Endodermal cell (in vitro differentiated cells): Measurements from ENCODE around the gene PYDC2. TPM values are rescaled to one million over a fixed set of nuclear protein-coding genes. Genes with fewer than 3 reads are reported as not detected.

Experiments
- DNase-seq: peaks from one replicate; pipeline ENCODE4 v3.0.0-alpha.2; 2017
- H3K27ac ChIP-seq: 2 replicates; pipeline ENCODE4 v1.5.1; 2013; ENCODE audit warnings: mild to moderate bottlenecking, low read depth, low read length, moderate library complexity
- H3K27me3 ChIP-seq: 2 replicates; pipeline ENCODE4 v1.6.1; 2013; ENCODE audit warnings: mild to moderate bottlenecking, low read length, moderate library complexity; ENCODE audit not compliant: insufficient read depth, control insufficient read depth, poor library complexity, severe bottlenecking
- H3K36me3 ChIP-seq: 2 replicates; pipeline ENCODE4 v1.7.0; 2013; ENCODE audit warnings: mild to moderate bottlenecking, low read length, moderate library complexity; ENCODE audit not compliant: control insufficient read depth, insufficient read depth
- H3K4me1 ChIP-seq: one replicate; pipeline ENCODE4 v1.7.0; 2013; ENCODE audit warnings: low read length; ENCODE audit not compliant: control insufficient read depth, insufficient read depth
- H3K4me3 ChIP-seq: 2 replicates; pipeline ENCODE4 v1.5.1; 2013; ENCODE audit warnings: mild to moderate bottlenecking, low read length, moderate library complexity
- H3K9ac ChIP-seq: 2 replicates; pipeline ENCODE4 v1.6.1; 2013; ENCODE audit warnings: mild to moderate bottlenecking, low read length, moderate library complexity; ENCODE audit not compliant: poor library complexity, severe bottlenecking; ENCODE audit errors: extremely low read depth
- H3K9me3 ChIP-seq: 2 replicates; pipeline ENCODE4 v1.6.1; 2013; ENCODE audit warnings: mild to moderate bottlenecking, low read length, moderate library complexity; ENCODE audit not compliant: control insufficient read depth
- H3K27ac Mint-ChIP-seq: 2 replicates; pipeline ENCODE4 v1.8.0; 2020; ENCODE audit warnings: mixed read lengths
- H3K27me3 Mint-ChIP-seq: 2 replicates; pipeline ENCODE4 v1.8.0; 2021; ENCODE audit warnings: mild to moderate bottlenecking, mixed read lengths; ENCODE audit not compliant: insufficient read depth
- H3K36me3 Mint-ChIP-seq: 2 replicates; pipeline ENCODE4 v1.8.0; 2020; ENCODE audit warnings: low read depth, mixed read lengths
- H3K4me1 Mint-ChIP-seq: 2 replicates; pipeline ENCODE4 v1.8.0; 2020; ENCODE audit warnings: mixed read lengths
- H3K4me3 Mint-ChIP-seq: 2 replicates; pipeline ENCODE4 v1.8.0; 2020; ENCODE audit warnings: mild to moderate bottlenecking, moderate library complexity, mixed read lengths
- H3K9me3 Mint-ChIP-seq: 2 replicates; pipeline ENCODE4 v1.8.0; 2020; ENCODE audit warnings: mild to moderate bottlenecking, mixed read lengths
- WGBS, 2 experiments: methylation state at CpG; one replicate each; pipeline versions ENCODE4 v1.1.5 to v1.1.7; 2013; ENCODE audit warnings: missing lambda C conversion rate in 2 of 2, mixed read lengths in 1 of 2; ENCODE audit not compliant: insufficient coverage in 1 of 2, insufficient read length in 1 of 2; 5-methylcytosine and 5-hydroxymethylcytosine counted together
- long read RNA-seq, 4 experiments: library from polyadenylated mRNA in 2 of 4; library from RNA in 1 of 4; library from capped mRNA in 1 of 4; stranded (forward) in 3 of 4; unstranded in 1 of 4; transcript quantifications; one replicate each; pipeline ENCODE4 v2.0.0, GENCODE V29; 2020 to 2021; ENCODE audit warnings: inconsistent platforms in 1 of 4
- polyA plus RNA-seq, 2 experiments: library from polyadenylated mRNA; stranded (reverse); fragments of 50-300 nt; gene quantifications; one replicate each; pipeline ENCODE4 v1.2.3, GENCODE V29; 2013
- total RNA-seq, 2 donors: library from RNA; stranded (reverse); fragmentation: NEBNext Ultra II Directional in 1 of 2; extraction: Animal tissue kit (Norgen Biotek cat#: 25700) in 1 of 2; gene quantifications; 2 replicates in 1 of 2; 3 replicates in 1 of 2; pipeline ENCODE4 v1.2.1, GENCODE V29; 2021
- TF ChIP-seq, protein P1 (sequence below): fragments of 200-600 bp; sonication (generic); conservative IDR thresholded peaks from 2 replicates; pipeline ENCODE4 v1.5.0; 2021; ENCODE audit warnings: antibody characterized with exemption, mild to moderate bottlenecking

Gene PYDC2
- total RNA-seq = not detected
- polyA plus RNA-seq (2013, experiment 1 of 2) = not detected
- polyA plus RNA-seq (2013, experiment 2 of 2) = not detected
- long read RNA-seq, experiment 1 = 0 reads
- long read RNA-seq, experiment 2 = 0 reads
- long read RNA-seq, experiment 3 = 0 reads
- long read RNA-seq, experiment 4 = 0 reads

- H3K9me3 ChIP-seq = no peaks in the 10 kb centered on the region
- Mint-ChIP-seq H3K4me3 (no peak within 1 kb of the TSS), H3K4me1 (no peaks in the 10 kb centered on the region), H3K36me3 (no peaks in the 10 kb centered on the region), H3K9me3 (peaks cover 2% of the 10 kb centered on the region), H3K27ac (no peak within 1 kb of the TSS), H3K27me3 (no peaks in the 10 kb centered on the region)
- H3K27ac ChIP-seq = no peak within 1 kb of the TSS
- WGBS, 2 experiments = 91 to 100% methylated on average over 1 to 3 of the region's 3 CpGs
- no peaks in the 10 kb centered on the region for H3K4me1 ChIP-seq
- H3K36me3 ChIP-seq = no peaks in the 10 kb centered on the region
- no peak within 1 kb of the TSS for H3K4me3 ChIP-seq
- H3K9ac ChIP-seq = no peak within 1 kb of the TSS
- TF ChIP-seq, protein P1, sequence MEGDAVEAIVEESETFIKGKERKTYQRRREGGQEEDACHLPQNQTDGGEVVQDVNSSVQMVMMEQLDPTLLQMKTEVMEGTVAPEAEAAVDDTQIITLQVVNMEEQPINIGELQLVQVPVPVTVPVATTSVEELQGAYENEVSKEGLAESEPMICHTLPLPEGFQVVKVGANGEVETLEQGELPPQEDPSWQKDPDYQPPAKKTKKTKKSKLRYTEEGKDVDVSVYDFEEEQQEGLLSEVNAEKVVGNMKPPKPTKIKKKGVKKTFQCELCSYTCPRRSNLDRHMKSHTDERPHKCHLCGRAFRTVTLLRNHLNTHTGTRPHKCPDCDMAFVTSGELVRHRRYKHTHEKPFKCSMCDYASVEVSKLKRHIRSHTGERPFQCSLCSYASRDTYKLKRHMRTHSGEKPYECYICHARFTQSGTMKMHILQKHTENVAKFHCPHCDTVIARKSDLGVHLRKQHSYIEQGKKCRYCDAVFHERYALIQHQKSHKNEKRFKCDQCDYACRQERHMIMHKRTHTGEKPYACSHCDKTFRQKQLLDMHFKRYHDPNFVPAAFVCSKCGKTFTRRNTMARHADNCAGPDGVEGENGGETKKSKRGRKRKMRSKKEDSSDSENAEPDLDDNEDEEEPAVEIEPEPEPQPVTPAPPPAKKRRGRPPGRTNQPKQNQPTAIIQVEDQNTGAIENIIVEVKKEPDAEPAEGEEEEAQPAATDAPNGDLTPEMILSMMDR = no peak
- DNase-seq = no peak
- H3K27me3 ChIP-seq = no peaks in the 10 kb centered on the region
These were observed at the start of gene PYDC2 for GRCh38 chr3:191461113-191461595. Gene PYDC2, plus strand, starts transcription at chr3:191461163. Its CDS starts 0 bp downstream, at chr3:191461163.

DNA sequence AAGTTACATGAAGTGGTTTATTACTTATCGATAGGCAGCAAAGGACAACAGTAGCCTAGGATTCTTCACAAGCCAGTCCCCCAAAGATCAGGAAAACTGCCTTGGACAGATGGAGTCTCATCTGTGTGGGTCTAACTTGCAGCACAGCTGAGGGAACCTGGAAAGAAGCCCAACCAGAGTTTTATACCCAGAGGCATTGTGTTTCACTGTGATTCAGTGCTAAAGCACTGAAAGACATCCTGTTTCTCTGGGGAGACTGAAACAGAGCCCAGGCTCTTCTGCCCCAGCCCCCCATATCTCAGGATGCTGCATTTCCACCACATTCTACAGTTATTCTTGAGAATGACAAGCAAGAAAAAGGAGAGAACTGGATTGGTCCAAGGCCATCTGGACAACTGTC lies 48.2 kb upstream of the PYDC2 start:
- DNase-seq = no peak
- Histone ChIP-seq H3K4me3 (no peak overlapping the region), H3K9me3 (peaks cover 24% of the 10 kb centered on the region), H3K9ac (no peak overlapping the region), H3K36me3 (no peaks in the 10 kb centered on the region), H3K4me1 (no peaks in the 10 kb centered on the region), H3K27ac (no peak overlapping the region), H3K27me3 (no peaks in the 10 kb centered on the region)
- peaks cover 5% of the 10 kb centered on the region for H3K36me3 Mint-ChIP-seq
- H3K4me3 Mint-ChIP-seq = no peak overlapping the region
- peaks cover 28% of the 10 kb centered on the region for H3K9me3 Mint-ChIP-seq
- TF ChIP-seq, protein P1 = no peak
- no peaks in the 10 kb centered on the region for H3K27me3 Mint-ChIP-seq
- H3K4me1 Mint-ChIP-seq = peaks cover 2% of the 10 kb centered on the region
- H3K27ac Mint-ChIP-seq = no peak overlapping the region
- WGBS, 2 experiments = 100% methylated on average over 1 of the region's 1 CpG; no CpG with 5 or more reads in 1 of the 2 experiments

- peaks cover 5% of the 10 kb centered on the region for H3K36me3 Mint-ChIP-seq
- WGBS, 2 experiments = 61 to 75% methylated on average over 1 to 2 of the region's 2 CpGs
- TF ChIP-seq, protein P1 = no peak
These were observed 46.7 kb upstream of the PYDC2 start for GRCh38 chr3:191414286-191414685.

More at GRCh38 chr3:191414286-191414685, 46.7 kb upstream of the PYDC2 start:
- no peak for DNase-seq
- H3K4me3 ChIP-seq = no peak overlapping the region
- H3K9me3 Mint-ChIP-seq = peaks cover 21% of the 10 kb centered on the region
- peaks cover 28% of the 10 kb centered on the region for H3K9me3 ChIP-seq
- H3K4me1 Mint-ChIP-seq = peaks cover 2% of the 10 kb centered on the region
- H3K36me3 ChIP-seq = no peaks in the 10 kb centered on the region
- no peak overlapping the region for H3K27ac ChIP-seq
- no peaks in the 10 kb centered on the region for H3K27me3 ChIP-seq
- no peak overlapping the region for H3K4me3 Mint-ChIP-seq
- H3K27me3 Mint-ChIP-seq = no peaks in the 10 kb centered on the region
- no peak overlapping the region for H3K27ac Mint-ChIP-seq
- no peaks in the 10 kb centered on the region for H3K4me1 ChIP-seq
- no peak overlapping the region for H3K9ac ChIP-seq
